ENCODE measurements around the gene ATE1.
"Not testable (repeated sequence)": the region's sequence is repeated elsewhere in the genome, so short reads cannot be mapped to it uniquely, and the experiment has no call there.

ATE1 gene

GRCh38 chr10:121929585-121930267, 1.9 kb upstream of the ATE1 start:
- not testable (repeated sequence) for DNase-seq

DNA sequence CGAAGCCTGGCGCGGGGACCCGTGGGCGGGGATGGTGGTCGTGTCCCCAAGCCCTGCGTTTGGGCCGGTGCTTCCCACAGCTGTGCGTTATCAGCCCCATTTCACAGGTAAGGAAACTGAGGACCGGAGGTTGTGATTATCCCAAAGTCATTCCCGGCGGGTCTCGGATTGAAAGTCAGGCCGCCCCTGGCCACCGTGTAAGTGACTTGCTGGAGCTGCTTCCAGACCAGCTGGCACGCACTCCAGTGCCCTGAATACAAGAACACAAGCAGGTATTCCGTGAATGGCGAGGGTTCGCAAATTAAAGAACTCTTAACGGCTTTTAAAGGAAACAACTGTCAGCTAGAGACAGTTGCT, 675 bp upstream of the ATE1 start:
- DNase-seq, result no peak

- peak; percentile 28 for DNase-seq
Observed at GRCh38 chr10:121927318-121927840, 452 bp downstream of the ATE1 start.

DNA sequence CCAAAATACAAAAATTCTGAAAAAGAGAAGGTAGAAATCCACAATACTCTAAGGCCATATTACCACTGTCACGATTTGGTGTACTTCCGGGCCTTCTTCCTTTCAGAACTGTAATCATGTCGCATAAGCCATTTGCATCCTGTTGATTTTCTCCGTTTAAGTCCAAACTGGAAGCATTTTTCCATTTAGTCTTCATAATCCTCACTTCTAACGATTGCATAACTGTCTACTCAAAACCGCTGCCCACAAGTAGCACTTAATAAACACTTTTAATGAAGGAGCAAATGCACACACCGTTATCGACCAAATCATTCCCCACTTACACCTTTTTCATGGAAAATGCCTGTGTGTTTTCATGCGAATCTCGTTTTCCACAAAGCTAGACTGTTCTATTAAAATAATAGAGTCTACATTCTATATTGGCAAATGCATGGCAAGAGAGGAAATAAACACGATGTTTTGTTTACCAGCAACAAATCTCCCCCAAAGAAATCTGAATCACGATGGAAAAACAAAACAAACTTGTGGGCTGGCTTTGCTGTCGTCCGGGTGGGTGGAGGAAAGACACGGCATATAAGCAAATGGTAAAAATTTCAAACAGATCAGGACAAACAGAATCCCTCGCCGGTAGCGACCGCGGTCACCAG, 1.0 kb downstream of the ATE1 start:
- no peak for DNase-seq

DNA sequence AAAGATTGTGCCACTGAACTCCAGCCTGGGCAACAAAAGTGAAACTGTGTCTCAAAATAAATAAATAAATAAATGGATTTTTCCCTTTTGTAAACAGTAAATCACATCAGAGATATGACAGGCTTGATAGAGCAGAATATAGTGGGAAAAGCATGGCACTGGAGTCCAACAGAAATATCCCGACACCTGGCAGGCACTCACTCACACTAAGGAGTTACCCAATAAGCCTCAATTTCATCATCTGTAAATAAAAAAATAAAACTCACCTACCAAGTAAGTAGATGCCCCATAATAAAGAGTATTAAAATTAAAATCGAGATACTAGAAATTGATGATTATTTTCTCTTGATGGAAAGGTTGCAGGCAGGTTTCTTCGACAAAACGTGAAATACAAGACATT, 1.7 kb downstream of the ATE1 start:
- DNase-seq, result no peak

DNA sequence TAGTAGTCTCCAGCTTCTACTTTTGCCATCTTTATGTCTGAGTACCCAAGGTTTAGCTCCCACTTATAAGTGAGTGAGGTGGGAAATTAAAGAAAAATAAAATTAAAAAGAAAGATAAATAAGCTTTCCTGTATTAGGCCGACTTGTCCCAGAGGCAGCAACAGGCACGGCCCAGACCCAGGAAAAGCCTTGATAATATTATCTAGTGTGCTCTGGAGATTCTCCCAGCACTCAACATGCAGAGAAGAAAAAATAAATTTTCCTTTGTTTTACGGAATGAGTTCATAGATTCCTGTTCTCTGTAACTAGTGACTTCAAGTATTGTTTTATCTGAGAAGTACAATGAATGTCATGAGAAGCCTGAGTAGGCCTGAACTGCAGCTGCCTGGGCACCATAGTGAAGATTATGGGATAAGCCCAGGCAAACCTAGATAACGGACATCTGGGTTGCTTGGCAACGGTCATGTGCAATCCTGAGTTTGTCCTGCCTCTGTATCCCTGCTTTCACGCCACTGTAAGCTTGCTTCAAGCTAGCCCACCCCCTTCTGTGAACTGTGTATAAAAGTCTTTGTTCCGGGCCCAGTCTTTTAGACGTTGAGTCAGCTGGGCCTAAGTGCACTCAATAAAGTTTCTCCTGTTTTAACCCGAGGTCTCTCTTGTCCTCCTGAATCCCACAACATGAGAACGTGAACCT, 6.4 kb downstream of the ATE1 start:
- no peak for DNase-seq

DNA sequence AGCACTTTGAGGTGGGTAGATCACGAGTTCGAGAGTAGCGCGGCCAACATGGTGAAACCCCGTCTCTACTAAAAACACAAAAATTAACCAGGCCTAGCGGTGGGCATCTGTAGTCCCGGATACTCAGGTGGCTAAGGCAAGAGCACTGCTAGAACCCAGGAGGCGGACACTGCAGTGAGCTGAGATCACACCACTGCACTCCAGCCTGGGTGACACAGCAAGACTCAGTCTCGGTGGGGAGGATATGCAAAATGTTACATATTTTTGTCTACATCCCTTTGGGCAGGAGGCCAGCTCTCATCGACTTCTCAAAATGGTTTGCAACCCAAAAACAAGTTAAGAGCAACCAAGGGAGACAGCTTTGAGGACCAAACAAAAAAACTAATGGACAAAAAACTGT, 8.2 kb downstream of the ATE1 start:
- DNase-seq, result no peak

GRCh38 chr10:121918800-121919199, 9.0 kb downstream of the ATE1 start:
- not testable (repeated sequence) for DNase-seq

DNA sequence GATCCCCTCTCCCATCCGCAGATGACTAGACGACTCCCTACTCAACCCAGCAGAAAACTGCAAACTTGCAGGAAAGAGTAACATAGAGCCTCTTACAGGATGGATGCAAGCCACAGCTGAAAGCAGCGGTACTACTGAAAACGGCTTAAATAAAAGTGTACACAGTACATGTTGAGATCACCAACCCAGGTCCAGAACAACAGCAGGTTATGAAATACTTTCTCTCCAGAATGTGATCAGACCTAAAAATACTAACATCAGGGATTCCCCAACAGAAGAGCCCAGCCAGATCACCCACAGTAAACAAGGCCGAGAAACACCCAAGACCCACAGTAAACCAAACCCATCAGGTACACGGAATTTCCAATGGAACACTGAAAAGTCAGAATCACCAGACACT, 13.2 kb downstream of the ATE1 start:
- no peak for DNase-seq

DNA sequence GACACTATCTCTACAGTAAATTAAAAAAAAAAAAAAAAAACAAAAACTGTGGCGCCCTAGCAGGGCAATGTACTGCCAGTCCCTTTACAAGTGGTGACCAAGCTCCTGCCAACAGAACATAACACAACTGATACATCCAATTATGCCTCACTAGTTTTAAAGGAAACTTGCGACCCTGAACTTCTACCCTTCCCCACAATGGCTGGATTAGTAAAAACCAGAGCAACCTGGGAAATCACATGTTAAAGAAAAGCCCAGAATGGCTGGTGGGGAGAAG, 16.5 kb downstream of the ATE1 start:
- DNase-seq, result no peak

- DNase-seq, result no peak
Observed at GRCh38 chr10:121910673-121911420, 17.0 kb downstream of the ATE1 start.

- no peak for DNase-seq
Observed at GRCh38 chr10:121904888-121905287, 22.9 kb downstream of the ATE1 start.

GRCh38 chr10:121900443-121901174, 27.2 kb downstream of the ATE1 start:
- peak; percentile 43 for DNase-seq

- no peak for DNase-seq
Observed at GRCh38 chr10:121899727-121900126, 28.1 kb downstream of the ATE1 start.

DNA sequence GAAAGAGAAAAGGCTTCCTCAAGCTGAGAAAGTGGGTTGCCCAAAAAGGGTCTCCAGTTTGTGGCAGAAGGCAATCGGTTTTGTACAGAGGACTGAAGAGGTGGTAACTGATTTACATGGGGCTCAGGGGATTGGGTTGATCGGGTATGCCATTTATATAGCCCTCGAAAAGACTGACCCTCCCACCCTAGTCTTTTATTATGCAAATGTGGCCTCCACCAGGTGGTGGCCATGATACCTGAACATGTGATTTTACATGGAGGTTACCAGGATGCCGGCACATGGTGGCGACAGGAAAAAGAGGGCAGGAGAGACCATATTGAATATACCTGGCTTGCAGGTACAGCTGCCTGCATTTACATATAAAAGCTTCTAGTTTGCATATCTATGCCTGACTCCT, 36.7 kb downstream of the ATE1 start:
- DNase-seq, result peak; percentile 81

- DNase-seq, result no peak
Observed at GRCh38 chr10:121889212-121889611, 38.6 kb downstream of the ATE1 start.

GRCh38 chr10:121886997-121887622, 40.7 kb downstream of the ATE1 start:
- DNase-seq, result peak; percentile 16

DNA sequence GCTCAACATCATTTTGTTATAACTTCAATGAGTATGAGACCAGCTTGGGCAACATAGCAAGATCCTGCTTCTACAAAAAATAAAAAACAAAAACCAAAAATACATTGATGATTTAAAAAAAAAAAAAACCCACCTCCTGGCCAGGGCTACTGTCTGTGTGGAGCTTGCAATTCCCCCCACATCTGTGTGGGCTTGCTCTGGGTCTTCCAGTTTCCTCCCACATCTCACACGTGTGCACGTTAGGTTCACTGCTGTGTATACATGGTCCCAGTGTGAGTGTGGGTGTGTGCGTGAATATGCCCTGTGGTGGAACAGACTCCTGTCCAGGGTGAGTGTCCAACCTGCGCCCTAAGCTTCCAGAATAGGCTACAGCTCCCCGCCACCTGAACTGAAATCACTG, 41.6 kb downstream of the ATE1 start:
- DNase-seq, result no peak

DNA sequence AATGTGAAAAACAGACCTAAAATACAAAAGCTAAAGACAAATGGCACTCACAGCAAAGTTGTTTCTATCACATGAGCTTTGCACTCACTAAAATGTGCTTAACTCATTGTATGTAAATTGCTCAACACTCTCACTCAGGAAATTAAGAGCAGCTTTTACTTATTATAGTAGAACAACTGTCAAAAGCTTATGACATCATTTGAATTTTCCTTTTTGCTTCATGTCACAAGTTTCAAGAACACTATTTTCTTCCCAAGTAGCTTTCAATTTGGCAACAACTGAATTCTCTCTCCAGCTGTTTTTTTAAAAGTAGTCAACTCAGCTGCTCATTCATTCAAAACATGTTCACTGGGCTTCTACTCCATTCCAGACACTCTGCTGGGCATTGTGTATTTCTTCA, 46.9 kb downstream of the ATE1 start:
- no peak for DNase-seq

DNA sequence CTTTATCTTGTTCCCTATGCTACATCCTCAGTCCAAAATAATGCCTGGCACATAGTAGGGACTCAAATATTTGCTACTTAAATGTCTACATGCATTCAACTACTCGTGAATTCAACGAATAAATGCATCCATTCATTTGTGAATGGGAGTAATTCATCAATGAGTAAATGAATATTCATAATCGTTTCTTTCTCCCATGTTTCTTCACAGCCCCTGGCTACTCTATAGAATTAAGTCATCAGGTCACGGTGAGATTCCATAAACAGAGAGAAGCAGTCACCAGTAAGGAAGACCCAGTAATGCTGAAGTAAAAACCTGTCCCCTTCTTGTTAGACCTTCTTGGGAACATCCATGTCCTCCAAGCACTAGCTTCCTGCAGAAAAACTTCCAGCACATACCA, 48.4 kb downstream of the ATE1 start:
- DNase-seq, result no peak

DNA sequence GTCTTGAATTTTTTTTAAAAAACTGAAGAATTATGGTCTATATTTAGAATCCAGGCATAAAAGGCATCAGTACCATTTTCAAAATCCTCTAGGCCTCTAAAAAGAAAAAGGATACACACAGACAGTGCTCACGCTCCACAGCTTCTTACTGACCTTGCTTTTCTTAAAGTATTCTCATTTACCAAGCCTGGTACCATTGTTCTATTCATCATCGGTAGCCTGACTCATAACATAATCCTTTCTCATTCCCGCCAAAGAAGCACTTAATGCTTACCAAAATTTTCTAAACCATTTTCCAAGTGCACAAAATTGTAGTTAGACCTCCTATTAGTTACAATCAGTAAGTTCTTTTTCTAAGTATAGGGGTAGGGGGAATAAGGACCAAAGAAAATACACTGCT, 54.6 kb downstream of the ATE1 start:
- DNase-seq, result no peak

GRCh38 chr10:121870413-121870812, 57.4 kb downstream of the ATE1 start:
- DNase-seq, result no peak
